Amniotic stem cell (primary cell): ENCODE results near the gene MBD5.
"Not testable (repeated sequence)": the region's sequence is repeated elsewhere in the genome, so short reads cannot be mapped to it uniquely, and the experiment has no call there.

Experiments
- DNase-seq: peaks from one replicate; lab custom pipeline; 2025; lab: John Stamatoyannopoulos, UW

The MBD5 gene

DNA sequence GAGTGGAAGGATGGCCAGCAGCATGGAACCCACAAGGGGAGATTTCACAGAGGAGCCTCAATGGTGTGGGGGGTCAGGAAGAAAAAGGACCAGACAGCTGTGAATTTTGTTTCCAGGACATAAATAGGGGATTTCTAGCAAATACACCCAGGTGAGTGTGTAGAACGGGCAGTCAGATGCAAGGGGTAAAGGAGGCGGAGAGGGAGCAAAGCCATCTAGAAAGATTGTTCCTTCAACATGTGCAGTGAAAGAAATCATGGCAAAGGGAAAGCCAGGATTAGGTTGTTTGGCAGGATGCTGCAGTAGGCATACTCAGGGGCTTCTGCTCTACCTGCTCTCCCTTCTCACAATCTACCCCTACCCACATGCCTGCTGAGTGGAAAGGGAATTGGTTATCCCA is 504.2 kb downstream of the MBD5 start:
- DNase-seq, result no peak

DNA sequence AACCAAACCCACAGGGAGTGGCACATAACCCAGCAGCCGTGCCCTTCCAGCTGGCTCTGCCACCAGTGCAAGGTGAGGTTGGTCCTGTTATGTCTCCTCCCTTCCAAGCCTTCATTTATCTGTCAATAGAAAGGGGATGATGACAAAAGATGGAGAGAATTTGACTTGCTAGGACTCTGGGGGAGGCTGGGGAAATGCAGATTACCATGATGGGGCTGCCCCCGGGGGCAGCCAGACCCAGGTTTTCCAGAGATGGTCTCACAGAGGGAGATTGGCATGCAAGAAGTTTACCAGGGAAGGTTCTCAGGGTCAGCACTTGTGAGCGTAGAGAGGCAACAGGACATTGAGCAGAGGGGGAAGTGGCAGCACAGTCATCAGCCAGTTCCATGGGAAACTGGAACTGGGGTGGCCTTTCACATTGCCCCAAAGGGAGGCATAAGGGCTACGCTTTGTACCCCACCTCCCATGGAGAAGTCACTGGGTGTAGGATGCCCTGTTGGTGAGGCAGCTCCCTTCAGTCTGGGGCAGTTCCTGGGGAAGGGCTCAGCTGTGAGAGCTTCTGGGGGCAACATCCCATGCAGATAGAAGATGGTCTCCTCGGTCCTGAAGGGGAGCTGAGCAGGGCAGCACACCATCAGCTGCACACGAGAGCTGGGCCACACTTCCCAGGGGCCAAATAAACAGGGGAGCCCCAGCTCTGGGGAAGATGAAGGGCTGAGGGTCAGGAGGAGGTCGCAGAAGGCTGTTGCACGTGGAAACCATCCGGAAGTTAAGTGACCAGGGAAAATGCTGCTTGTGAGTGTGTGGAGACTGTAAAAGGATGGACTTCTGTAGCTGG is 505.8 kb downstream of the MBD5 start:
- no peak for DNase-seq

DNA sequence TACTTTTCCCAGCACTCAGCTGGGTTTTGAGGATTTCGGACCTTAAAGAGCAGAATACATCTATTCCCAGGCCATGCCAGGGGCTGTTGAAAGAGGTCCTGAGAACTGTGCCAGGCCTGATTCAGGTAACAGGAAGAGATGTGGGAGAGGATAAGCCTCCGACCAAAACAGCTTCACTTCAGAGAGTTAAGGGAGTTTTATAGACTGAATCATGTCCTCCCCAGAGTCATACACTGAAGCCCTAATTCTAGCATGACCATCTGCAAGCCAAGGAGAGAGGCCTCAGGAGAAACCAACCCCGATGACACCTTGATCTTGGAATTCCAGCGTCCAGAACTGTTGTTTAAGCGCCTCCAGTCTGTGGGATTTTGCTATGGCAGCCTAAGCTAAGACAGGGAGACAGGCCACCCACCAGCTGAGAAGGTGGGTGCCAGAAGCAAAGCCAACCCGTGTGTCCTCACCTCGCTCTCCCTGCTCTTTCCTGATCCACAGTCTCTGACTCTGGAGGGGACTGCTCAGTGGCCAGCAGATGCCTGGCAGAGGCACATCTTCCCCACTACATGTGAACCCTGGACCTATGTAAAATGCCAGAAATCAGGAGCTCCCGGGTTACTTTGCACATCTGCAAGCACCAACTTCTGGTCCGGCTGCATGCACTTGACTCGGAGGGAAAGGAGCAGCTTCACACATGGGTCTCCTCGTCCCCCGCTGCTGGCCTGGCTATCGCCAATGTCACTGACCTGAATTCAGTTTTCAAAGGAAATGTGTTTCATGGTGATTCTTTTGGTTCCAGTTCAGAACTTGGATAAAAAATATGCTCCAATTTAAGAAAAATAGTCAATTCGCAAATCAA is 506.8 kb downstream of the MBD5 start:
- no peak for DNase-seq

DNA sequence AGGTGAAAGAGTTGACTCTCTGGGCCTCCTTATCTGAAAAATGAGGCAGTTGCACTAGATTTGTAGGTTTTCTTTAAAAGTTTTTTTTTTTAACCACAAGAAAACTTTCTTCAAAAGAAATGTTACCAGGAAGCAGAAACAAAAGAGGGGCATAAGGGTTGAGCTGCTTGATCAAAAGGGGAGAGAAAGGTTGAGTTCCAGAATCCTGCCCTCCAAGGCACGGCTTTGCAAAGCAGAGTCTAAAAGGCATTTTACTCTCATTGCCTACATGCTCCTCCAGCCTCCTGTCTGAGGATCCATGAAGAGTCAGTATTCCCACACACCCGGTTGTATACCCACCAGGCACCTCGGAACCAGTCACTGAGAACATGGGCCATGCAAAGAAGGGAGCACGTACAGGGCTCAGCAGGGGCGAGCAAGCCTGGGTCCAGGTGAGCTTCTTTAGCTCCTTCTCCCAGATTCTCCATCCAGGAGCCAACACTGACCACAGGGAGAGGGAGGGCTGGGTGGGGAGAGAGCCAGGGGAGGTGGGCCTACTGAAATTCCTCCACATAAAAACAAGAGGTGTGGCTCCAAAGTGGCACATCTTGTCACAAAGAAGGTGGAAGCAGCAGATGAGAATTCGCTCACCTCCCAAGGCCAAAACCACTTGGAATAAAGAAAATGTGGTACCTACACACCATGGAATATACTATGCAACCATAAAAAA is 507.6 kb downstream of the MBD5 start:
- no peak for DNase-seq

DNA sequence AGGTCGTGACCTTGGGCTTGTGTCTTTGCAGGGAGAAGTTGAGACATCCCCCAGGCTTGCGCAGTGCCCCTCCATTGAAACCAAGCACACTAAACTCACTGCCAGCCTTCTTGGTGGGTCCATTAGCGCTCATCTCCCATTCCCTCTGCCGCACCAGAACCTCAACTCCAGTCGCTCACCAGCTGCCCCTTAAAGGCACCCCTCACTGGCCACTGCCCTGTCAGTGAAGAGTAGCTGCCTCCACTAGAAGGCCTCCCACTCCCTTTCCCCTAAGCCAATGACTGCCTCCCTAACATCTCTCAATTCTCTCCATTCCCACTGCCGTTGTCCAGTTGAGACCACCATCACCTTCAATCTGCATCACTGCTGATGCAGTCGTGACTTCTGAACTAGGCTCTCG is 508.9 kb downstream of the MBD5 start:
- DNase-seq, result no peak

DNA sequence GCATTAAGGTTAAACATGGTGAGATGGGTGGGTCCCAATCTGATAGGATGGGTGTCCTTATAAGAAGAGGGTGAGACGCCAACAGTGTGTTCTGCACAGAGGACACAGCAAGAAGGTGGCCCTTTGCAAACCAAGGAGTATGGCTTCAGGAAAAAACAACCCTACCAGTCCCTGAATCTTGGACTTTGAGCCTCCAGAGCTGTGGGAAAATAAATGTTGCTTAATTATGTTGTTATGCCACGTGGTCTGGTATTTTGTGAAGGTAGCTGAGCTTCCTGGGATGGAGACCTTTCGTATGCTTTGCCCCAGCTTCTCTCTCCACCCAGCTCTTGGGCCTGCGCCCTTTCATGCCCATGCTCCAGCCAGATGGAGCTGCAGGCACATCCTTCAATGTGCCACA is 509.5 kb downstream of the MBD5 start:
- no peak for DNase-seq

DNA sequence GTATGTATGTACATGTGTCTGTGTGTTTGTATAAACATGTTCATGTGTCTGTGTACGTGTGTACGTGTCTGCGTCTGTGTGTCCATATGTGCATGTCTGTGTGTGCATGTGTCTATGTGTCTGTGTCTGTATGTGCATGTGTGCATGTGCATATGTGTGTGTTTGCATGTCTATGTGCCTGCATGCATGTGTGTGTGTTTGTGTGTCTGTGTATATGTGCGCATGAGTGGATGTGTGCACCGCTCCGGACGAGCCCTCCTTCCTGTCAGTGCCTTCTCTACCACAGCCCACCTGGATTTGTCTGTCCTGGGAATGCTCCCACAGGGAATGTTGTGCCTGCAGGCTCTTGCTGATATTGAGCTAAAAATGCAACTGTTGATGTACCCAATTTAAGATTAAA is 510.3 kb downstream of the MBD5 start:
- DNase-seq, result no peak

DNA sequence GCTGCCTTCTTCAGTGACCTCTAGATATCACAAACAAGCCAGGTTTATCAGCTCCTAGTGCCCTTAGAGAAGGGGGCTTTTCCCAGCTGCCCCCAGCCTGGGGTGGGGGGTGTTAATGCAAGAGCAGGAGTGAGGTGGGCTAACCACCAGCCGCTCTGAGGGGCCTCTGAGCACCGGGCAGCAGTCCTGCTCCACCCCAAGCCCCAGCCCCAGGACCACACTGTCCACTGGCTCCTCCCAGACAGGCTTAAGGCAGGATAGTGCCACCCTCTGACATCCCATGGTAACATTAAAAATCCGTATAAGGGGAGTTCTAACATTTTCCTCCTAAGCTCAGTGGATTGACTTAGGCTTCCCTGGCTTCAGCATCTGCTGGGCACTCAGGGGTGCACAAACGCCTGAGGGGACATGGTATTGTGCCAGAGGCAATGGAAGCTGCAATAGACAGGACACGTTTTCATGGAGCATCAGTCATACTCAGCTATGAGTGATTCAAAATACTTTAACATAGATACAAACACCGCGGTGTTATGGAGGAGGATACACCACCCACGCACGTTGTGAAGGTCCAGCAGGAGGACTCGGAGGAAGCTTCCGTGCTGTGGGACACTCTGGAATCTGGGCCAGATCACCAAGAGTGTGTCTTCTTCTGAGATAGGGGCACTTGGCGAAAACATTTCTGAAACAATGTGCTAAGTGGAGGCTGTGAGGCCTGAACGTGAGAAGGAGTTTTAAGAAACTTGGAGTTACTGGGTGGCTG is 511.0 kb downstream of the MBD5 start:
- DNase-seq, result no peak

DNA sequence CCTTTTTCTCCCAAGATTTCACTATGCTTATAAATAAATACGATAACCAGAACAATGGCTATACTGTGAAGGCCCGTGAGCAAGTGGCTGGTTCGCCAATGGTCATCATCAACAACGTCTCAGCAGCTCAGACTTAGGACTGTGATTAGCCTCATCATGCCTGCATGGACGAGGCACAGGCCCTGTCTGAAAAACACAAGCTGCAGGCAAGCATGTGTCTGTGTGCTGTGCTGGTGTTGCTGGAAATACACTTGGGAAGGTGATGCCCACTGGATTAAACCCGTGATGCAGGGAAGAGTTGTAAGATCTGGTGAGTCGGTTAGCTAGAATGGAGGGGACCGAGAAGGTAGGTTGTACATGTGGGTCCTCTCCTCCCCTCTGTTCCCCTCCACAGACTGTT is 512.1 kb downstream of the MBD5 start:
- no peak for DNase-seq

DNA sequence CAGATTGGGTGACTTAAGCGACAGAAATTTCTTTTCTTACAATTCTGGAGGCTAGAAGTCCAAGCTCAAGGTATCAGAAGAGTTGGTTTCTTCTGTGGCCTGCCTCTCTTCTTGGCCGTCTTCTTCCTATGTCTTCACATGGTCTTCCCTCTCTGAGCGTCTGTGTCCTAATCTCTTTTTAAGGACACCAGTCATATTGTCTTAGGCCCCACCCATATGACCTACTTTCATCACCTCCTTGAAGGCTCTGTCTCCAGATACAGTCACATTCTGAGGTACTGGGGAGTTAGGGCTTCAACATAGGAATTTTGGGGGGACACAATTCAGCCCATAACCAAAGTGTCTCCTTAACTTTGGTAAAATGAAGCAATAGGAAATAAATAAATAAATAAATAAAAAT is 512.8 kb downstream of the MBD5 start:
- DNase-seq, result no peak

DNA sequence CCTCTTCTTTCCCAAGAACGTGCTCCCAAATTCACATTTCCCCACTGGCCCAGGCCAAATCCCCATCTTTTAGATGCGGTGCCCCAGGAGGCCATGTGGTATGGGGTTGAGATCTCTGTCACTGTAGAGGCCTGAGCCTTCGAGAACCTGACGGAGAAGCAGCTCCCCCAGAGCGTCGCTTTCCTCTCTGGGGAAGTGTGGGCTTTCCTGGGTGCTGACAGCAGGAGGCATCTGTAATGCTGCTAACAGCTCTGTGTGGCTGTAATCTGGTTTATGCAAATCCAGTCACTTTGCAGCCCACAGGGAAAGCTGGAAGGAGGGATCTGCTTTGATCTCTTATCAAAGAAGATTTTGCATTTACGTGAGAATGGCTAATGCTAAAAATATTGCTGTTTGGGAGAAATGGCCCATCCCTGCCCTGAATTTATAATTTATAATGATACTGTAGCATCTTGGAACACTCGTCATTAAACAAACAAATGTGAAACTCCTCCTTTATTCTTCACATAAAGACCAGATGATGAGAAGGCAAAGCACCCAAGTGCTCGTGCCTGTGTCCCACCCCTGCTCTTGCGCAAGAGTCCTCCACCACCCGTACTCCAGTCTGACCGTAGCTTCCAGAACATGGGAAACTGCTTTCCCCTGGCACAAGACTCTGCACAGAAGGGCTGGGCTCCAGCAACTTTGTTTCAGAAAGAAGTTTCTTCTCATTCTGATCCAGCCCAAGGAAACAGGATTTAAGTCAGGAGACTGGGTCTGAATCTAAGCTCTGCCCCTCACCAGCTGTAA is 513.7 kb downstream of the MBD5 start:
- DNase-seq, result no peak

DNA sequence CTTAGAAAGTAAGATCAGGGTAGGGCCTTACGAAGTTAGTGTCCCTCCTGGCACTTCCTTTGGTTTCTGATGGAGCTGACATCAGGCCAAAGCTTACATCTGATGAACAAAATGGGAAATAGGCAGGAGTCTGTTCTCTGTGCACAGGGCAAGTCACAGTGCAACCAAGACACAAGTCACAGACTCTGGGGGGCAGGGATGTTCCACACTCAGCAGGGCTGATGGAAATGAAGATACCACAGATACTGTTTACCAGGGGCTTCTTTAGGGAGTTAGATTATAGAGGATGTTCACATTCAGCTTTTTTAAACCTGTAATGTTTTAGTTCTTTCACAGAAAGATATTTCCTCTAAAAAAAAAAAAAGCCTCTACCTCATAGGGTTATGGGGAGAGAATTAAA is 517.5 kb downstream of the MBD5 start:
- no peak for DNase-seq

DNA sequence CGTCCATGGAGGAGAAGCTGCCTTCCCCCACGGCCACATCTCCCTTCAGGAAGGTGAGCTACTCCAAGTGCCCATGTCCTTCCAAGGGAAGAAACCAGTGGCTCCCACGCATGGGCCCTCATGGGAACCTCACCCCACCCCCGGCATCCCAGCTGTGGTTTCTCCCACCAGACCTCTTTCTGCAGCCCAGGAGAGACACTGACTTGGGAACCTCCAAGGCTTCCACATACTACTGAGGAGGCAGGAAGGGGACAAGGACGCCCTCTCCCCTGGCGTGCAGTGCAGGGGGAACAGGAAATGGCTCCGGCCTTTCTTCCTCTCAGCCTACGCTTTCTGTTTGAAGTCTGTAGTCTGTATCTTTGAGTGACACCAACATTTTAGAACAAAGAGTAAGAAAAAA is 519.1 kb downstream of the MBD5 start:
- no peak for DNase-seq

DNA sequence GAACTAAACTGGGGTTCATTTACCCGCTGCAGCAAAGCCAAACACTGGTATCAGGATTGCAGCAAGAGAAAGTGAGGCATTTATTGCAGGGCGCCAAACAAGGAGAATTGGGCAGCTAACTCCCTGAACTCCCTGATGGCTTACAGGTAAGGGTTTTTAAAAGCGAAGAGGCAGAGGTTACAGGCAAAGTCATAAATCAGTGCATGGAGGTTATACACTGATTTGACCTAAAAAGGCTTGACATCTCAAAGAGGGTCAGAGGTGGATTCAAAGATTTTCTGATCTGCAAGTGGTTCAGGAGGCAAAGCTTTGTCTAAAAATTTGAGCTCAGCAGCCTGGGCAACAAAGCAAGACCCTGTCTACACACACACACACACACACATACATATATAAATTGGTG is 520.9 kb downstream of the MBD5 start:
- no peak for DNase-seq

DNA sequence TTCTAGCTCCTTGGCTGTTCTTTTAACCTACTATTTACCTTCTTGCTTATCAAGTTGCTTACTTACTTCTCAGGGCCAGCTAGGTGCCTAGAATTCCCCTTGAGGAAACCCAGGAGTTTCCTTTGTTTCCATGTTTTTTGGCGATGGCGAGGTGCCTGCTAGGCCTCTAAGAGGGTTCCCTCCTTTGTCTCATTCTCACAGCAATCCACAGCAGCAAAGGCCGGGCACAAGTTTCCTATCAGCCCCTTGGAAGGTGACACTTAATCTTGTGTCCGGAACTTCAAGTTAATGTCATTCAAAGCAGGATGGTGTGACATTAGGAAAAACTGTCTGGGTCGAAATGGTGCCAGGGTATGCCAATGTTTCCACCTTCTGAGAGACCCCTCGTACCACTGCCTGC is 521.7 kb downstream of the MBD5 start:
- no peak for DNase-seq

DNA sequence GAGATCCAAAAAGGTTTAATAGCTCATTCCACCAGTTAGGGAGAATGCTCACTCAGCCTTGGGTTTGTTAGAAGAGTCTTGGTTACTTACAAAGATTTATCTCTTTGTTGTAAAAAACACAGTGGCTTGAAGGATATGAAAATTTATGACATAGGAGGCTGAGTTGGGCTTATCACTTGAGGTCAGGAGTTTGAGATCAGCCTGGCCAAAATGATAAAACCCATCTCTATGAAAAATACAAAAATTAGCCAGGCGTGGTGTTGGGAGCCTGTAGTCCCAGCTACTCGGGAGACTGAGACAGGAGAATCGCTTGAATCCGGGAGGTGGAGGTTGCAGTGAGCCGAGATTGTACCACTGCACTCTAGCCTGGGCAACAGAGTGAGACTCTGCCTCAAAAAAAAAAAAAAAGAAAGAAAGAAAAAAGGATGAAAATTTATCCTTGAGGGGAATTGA is 522.2 kb downstream of the MBD5 start:
- DNase-seq, result not testable (repeated sequence)

DNA sequence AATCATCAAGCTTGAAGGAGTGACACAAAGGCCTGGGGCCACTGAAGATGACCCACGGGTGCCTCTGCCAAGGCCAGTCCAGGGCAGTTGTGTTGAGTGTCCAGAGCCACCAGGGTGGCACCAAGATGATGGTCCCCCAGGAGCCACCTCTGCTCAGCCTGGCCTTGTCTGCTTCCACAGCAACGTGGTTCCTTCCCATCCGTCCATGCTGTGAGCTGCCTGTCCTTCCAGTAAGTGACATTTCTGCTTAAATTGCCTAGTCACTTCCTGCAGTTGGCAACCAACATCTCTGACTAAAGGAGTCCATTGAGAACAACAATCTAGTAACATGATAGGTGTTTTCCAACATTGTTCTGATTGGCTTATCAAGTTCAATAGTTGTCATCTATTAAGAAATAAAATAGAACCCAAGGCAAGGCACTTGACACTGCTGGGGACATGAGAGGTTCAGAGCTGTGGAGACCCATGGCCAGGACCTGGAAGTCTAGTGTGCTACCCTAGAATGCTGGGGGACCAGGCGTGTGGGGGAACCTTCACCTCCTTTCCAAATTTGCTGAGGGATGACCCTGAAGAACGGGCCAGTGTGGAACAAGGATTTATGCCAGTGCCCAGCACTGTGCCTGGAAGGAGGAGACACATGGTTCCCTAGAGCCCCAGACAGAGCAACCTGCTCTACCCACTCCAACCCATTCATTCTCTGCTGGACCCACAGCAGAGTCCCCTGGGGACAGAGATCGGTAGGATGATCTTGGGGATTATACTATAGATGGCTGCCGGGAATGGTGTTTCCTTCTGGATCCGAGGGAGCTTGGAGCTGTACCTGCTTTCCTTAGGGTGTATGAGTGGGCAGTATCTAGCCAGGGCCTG is 524.7 kb downstream of the MBD5 start:
- DNase-seq, result no peak

DNA sequence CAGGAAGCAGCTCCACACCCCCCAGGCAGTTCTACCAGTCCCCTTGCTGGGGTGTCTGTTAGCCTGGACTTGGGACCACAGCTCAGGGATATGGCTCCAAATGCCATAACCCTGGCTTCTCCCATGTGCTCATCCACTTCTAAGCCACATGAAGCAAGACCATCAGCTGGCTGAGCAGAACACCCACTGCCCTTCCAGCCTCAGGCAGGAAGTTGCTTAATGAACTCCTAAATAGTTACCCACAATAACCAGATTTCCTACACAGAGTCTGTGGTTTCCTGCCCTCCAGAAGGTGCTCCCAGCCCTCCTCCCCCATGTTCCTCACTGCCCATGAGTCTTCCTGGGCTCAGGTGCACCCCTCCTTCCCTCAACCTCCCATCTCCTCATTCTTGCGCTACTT is 525.4 kb downstream of the MBD5 start:
- DNase-seq, result no peak

DNA sequence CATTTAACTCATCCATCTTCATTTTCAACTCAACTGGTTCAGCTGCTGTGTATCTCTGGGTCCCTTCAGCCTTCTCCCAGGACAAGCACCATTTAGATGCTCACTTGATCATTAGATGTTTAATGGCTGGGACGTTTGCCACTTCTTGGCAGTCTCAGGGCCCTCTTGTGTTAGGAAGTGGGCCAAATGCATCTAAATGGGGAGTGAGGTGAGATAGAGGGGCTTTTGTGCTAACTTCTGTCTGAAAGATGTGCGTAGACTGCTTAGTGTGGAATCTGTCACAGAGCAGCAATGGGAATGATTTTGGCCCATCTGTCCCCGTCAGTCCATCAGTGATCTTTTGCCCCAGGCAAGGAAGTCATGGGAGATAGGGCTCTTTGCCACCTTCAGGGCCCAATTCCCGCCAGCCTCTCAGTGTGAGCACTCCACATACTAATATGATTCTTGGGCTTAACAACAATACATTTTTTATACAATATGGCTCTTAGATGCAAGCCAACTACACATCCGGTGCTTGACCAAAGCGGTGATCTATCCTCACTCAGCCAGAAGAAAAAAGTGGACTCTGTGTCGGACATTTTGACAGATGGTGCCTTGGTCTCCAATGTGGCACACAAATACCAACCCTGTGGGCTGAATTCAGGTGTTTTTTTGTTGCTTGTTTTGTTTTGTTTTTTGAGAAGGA is 528.0 kb downstream of the MBD5 start:
- DNase-seq, result no peak
